GM21390 (cell line): ENCODE measurements around the gene GOT1.

Experiments used
- ATAC-seq: cut with Tn5 transposase; IDR thresholded peaks from one replicate; pipeline ENCODE4 v1.9.1; 2021; ENCODE audit not compliant: unreplicated experiment

Gene GOT1

GRCh38 chr10:99360934-99361333, 69.5 kb downstream of the GOT1 start:
- no peak for ATAC-seq

GRCh38 chr10:99358101-99358500, 72.3 kb downstream of the GOT1 start:
- no peak for ATAC-seq

- no peak for ATAC-seq
Observed at GRCh38 chr10:99357691-99358090, 72.7 kb downstream of the GOT1 start.

- ATAC-seq: no peak
Observed at GRCh38 chr10:99353182-99353581, 77.2 kb downstream of the GOT1 start.

DNA sequence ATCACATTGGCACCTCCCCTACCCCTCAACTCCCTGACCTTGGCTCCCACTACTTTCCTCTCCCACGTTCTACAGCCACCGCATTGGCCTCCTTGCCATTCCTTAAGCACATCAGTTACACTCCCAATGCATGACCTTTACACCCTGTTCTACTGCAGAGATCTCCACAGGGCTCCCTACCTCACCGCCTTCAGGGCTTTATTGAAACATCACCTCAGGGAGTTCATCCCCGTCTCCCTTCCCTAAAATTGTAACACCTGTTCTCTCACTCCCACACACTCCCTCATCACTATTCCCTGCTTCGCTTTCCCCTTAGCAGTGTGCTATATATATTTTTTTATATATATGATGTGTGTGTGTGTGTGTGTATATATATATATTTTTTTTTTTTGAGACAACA, 82.8 kb downstream of the GOT1 start:
- no peak for ATAC-seq
